ENCODE results near the gene OR52B4.
"Not testable (repeated sequence)": the region's sequence is repeated elsewhere in the genome, so short reads cannot be mapped to it uniquely, and the experiment has no call there.

Gene OR52B4

GRCh38 chr11:4334356-4334755 lies 33.8 kb downstream of the OR52B4 start:
- H3K4me3 Mint-ChIP-seq; H3K27ac Mint-ChIP-seq; DNase-seq; H3K4me1 Mint-ChIP-seq (ENCODE audit: low read depth in 2 of 2); H3K9me3 Mint-ChIP-seq; ATAC-seq (replicated peaks); H3K36me3 Mint-ChIP-seq (ENCODE audit: insufficient read depth): not testable (repeated sequence)
- H3K27me3 Mint-ChIP-seq: peaks cover 15 to 18% of the 10 kb centered on the region in 2 donors
